Endodermal cell (in vitro differentiated cells): ENCODE results near the gene PRKX. TPM values are rescaled to one million over a fixed set of nuclear protein-coding genes. Genes with fewer than 3 reads are reported as not detected.
"Not testable (repeated sequence)": the region's sequence is repeated elsewhere in the genome, so short reads cannot be mapped to it uniquely, and the experiment has no call there.

Experiments used
- DNase-seq: peaks from one replicate; pipeline ENCODE4 v3.0.0-alpha.2; 2017
- H3K27ac ChIP-seq: 2 replicates; pipeline ENCODE4 v1.5.1; 2013; ENCODE audit warnings: mild to moderate bottlenecking, low read depth, low read length, moderate library complexity
- H3K27me3 ChIP-seq: 2 replicates; pipeline ENCODE4 v1.6.1; 2013; ENCODE audit warnings: mild to moderate bottlenecking, low read length, moderate library complexity; ENCODE audit not compliant: insufficient read depth, control insufficient read depth, poor library complexity, severe bottlenecking
- H3K36me3 ChIP-seq: 2 replicates; pipeline ENCODE4 v1.7.0; 2013; ENCODE audit warnings: mild to moderate bottlenecking, low read length, moderate library complexity; ENCODE audit not compliant: control insufficient read depth, insufficient read depth
- H3K4me1 ChIP-seq: one replicate; pipeline ENCODE4 v1.7.0; 2013; ENCODE audit warnings: low read length; ENCODE audit not compliant: control insufficient read depth, insufficient read depth
- H3K4me3 ChIP-seq: 2 replicates; pipeline ENCODE4 v1.5.1; 2013; ENCODE audit warnings: mild to moderate bottlenecking, low read length, moderate library complexity
- H3K9ac ChIP-seq: 2 replicates; pipeline ENCODE4 v1.6.1; 2013; ENCODE audit warnings: mild to moderate bottlenecking, low read length, moderate library complexity; ENCODE audit not compliant: poor library complexity, severe bottlenecking; ENCODE audit errors: extremely low read depth
- H3K9me3 ChIP-seq: 2 replicates; pipeline ENCODE4 v1.6.1; 2013; ENCODE audit warnings: mild to moderate bottlenecking, low read length, moderate library complexity; ENCODE audit not compliant: control insufficient read depth
- H3K27ac Mint-ChIP-seq: 2 replicates; pipeline ENCODE4 v1.8.0; 2020; ENCODE audit warnings: mixed read lengths
- H3K27me3 Mint-ChIP-seq: 2 replicates; pipeline ENCODE4 v1.8.0; 2021; ENCODE audit warnings: mild to moderate bottlenecking, mixed read lengths; ENCODE audit not compliant: insufficient read depth
- H3K36me3 Mint-ChIP-seq: 2 replicates; pipeline ENCODE4 v1.8.0; 2020; ENCODE audit warnings: low read depth, mixed read lengths
- H3K4me1 Mint-ChIP-seq: 2 replicates; pipeline ENCODE4 v1.8.0; 2020; ENCODE audit warnings: mixed read lengths
- H3K4me3 Mint-ChIP-seq: 2 replicates; pipeline ENCODE4 v1.8.0; 2020; ENCODE audit warnings: mild to moderate bottlenecking, moderate library complexity, mixed read lengths
- H3K9me3 Mint-ChIP-seq: 2 replicates; pipeline ENCODE4 v1.8.0; 2020; ENCODE audit warnings: mild to moderate bottlenecking, mixed read lengths
- WGBS, 2 experiments: methylation state at CpG; one replicate each; pipeline versions ENCODE4 v1.1.5 to v1.1.7; 2013; ENCODE audit warnings: missing lambda C conversion rate in 2 of 2, mixed read lengths in 1 of 2; ENCODE audit not compliant: insufficient coverage in 1 of 2, insufficient read length in 1 of 2; 5-methylcytosine and 5-hydroxymethylcytosine counted together
- total RNA-seq, 2 donors: library from RNA; stranded (reverse); fragmentation: NEBNext Ultra II Directional in 1 of 2; extraction: Animal tissue kit (Norgen Biotek cat#: 25700) in 1 of 2; gene quantifications; 2 replicates in 1 of 2; 3 replicates in 1 of 2; pipeline ENCODE4 v1.2.1, GENCODE V29; 2021
- TF ChIP-seq, protein P1 (sequence below): fragments of 200-600 bp; sonication (generic); conservative IDR thresholded peaks from 2 replicates; pipeline ENCODE4 v1.5.0; 2021; ENCODE audit warnings: antibody characterized with exemption, mild to moderate bottlenecking

The PRKX gene
- total RNA-seq, 2 donors from 2014 or later, result 24.7 to 73.7 TPM

DNA sequence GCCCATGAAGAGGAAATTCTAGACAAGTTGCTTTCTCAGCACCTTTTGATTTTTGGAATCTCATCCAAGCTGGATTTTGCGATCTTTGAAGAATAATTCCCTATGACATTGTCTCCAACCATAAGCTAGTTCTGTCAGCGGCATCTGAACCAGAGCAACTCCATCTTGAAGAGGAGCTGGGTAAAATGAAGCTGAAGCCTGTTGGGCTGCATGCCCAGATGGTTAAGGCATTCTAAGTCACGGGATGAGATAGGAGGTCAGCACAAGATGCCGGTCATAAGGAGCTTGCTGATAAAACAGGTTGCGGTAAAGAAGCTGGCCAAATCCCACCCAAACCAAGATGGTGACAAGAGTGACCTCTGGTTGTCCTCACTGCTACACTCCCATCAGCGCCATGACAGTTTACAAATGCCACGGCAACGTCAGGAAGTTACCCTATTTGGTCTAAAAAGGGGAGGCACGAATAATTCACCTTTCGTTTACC lies 12.0 kb downstream of the PRKX start:
- H3K27ac Mint-ChIP-seq, result not testable (repeated sequence)

DNA sequence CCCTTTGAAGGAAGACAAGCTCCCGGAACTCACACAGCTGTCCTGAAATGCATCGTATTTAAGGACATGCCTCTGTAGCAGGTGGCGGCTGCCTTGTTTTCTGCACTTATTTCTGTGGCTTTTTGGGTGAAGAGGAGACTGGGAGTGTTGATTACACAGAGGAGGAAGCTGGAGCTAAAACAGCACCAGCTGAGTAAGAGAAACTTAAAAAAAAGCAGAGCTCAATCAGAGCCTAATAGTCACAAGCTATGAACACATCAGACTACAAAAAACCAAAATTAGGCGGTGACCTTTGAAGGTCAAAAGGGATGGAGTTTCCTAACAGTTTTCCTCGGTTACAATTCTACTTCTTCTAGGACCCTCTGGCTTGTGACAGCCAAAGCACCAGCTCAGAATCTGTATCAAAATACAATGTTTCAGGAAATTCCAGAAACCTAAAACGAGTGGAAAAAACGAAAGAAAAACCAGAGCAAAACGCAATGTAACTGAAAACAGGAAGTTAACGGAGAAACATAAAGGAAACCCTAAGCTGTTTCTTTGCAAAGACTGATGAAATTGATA lies 13.5 kb downstream of the PRKX start:
- Mint-ChIP-seq H3K27me3 (no peaks in the 10 kb centered on the region), H3K27ac (no peak overlapping the region), H3K9me3 (no peaks in the 10 kb centered on the region), H3K36me3 (peaks cover 31% of the 10 kb centered on the region), H3K4me3 (no peak overlapping the region), H3K4me1 (peaks cover 32% of the 10 kb centered on the region)
- no peak overlapping the region for H3K4me3 ChIP-seq
- H3K9me3 ChIP-seq, result no peaks in the 10 kb centered on the region
- H3K36me3 ChIP-seq, result no peaks in the 10 kb centered on the region
- H3K27me3 ChIP-seq, result no peaks in the 10 kb centered on the region
- no peaks in the 10 kb centered on the region for H3K4me1 ChIP-seq
- H3K27ac ChIP-seq, result no peak overlapping the region
- no peak for DNase-seq
- TF ChIP-seq, protein P1, sequence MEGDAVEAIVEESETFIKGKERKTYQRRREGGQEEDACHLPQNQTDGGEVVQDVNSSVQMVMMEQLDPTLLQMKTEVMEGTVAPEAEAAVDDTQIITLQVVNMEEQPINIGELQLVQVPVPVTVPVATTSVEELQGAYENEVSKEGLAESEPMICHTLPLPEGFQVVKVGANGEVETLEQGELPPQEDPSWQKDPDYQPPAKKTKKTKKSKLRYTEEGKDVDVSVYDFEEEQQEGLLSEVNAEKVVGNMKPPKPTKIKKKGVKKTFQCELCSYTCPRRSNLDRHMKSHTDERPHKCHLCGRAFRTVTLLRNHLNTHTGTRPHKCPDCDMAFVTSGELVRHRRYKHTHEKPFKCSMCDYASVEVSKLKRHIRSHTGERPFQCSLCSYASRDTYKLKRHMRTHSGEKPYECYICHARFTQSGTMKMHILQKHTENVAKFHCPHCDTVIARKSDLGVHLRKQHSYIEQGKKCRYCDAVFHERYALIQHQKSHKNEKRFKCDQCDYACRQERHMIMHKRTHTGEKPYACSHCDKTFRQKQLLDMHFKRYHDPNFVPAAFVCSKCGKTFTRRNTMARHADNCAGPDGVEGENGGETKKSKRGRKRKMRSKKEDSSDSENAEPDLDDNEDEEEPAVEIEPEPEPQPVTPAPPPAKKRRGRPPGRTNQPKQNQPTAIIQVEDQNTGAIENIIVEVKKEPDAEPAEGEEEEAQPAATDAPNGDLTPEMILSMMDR, result no peak
- H3K9ac ChIP-seq, result no peak overlapping the region
- WGBS, 2 experiments, result 92 to 100% methylated on average over 1 to 9 of the region's 9 CpGs

More for the DNA sequence above, 12.0 kb downstream of the PRKX start:
- H3K4me1 ChIP-seq, DNase-seq, H3K9me3 Mint-ChIP-seq, H3K27ac ChIP-seq, H3K9ac ChIP-seq, H3K27me3 ChIP-seq, H3K27me3 Mint-ChIP-seq, H3K9me3 ChIP-seq, H3K36me3 ChIP-seq, H3K4me3 Mint-ChIP-seq, H3K4me3 ChIP-seq: not testable (repeated sequence)
- Mint-ChIP-seq H3K4me1 (peaks cover 30% of the 10 kb centered on the region), H3K36me3 (peaks cover 32% of the 10 kb centered on the region)
- WGBS, 2 experiments, result 93 to 94% methylated on average over 3 to 10 of the region's 10 CpGs

DNA sequence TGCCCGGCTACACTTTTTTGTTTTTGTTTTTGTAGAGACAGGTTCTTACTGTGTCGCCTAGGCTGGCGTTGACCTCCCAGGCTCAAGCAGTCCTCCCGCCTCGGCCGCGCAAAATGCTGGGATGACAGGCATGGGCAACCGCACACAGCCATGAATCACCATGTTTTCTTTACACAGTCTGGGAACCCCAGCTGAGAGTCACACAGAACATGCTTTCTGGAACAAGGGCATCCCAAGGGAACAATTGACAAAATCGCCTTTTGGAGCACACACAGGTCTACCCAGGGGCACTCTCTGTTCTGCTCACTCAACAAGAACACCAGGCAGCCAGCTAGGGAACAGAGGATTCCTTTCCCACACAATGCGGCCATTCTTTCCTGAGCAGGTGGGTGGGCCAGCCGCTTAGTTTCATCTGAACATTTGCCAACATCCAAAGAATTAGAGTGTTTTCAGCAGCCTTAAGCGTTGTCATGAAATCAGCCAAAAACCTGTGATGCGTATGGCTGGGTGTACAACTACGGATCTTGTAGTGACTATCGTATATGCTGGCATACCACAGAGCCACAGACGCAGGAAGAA lies 15.7 kb downstream of the PRKX start:
- H3K9ac ChIP-seq, result no peak overlapping the region
- 70 to 82% methylated on average over 3 to 15 of the region's 16 CpGs for WGBS, 2 experiments
- H3K27ac ChIP-seq, result peak overlapping the region; percentile 32
- Mint-ChIP-seq H3K4me1 (peaks cover 28% of the 10 kb centered on the region), H3K4me3 (no peak overlapping the region), H3K27ac (peak overlapping the region; percentile 49), H3K36me3 (peaks cover 26% of the 10 kb centered on the region), H3K27me3 (no peaks in the 10 kb centered on the region), H3K9me3 (peaks cover 6% of the 10 kb centered on the region)
- H3K4me3 ChIP-seq, result no peak overlapping the region
- H3K4me1 ChIP-seq, result no peaks in the 10 kb centered on the region
- no peaks in the 10 kb centered on the region for H3K27me3 ChIP-seq
- TF ChIP-seq, protein P1, result no peak
- DNase-seq, result peak; percentile 53
- no peaks in the 10 kb centered on the region for H3K36me3 ChIP-seq
- H3K9me3 ChIP-seq, result no peaks in the 10 kb centered on the region
